Activated CD8-positive, alpha-beta memory T cell treated with anti-CD3 and anti-CD28 coated beads, Interleukin-2, amount 50 U/mL, for 1 hour (primary cell): ENCODE results near the gene ALK.

ENCODE experiments used
- DNase-seq: peaks from one replicate; pipeline ENCODE4 v3.0.0-alpha.2; 2020; ENCODE audit errors: extremely low read depth

The ALK gene

DNA sequence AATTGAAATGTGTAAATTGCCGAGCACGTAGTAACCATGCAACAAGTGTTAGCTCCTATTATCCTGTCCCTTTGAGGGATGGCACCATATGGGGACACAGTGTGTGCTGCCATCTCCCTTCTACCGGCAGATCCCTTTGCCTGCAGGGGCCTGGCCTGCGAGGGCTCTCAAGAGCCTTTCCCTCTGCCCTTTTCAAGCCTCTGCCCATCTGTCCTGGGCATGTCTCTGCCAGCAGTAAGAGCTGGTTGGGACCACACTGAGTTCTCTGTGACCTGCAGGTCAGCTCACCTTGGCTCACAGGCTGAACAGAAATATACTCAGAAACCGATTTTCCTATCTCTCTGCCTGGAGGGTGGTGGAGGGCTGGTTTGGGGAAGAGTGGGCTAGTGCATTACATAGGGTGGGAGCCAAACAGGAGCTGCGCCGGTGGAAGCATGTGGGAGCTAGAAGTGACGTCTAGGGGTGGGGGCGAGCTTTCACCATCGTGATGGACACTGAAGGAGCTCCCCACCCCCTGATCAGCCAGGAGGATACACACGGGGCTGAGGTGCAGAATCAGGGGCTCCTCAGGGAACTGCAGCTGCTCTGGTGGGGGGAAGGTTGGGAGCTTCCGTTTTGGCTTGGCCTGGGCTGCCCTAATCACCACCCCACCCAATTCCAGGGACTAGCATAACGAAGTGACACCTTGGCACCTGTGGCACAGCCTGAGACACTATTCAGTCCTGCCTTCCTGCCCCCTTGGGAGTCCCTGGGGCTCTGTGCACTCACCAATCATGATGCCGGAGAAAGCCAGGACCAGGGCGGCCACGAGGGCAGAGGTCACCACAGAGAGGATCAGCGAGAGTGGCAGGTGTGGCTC lies 696.5 kb downstream of the ALK start:
- no peak for DNase-seq

DNA sequence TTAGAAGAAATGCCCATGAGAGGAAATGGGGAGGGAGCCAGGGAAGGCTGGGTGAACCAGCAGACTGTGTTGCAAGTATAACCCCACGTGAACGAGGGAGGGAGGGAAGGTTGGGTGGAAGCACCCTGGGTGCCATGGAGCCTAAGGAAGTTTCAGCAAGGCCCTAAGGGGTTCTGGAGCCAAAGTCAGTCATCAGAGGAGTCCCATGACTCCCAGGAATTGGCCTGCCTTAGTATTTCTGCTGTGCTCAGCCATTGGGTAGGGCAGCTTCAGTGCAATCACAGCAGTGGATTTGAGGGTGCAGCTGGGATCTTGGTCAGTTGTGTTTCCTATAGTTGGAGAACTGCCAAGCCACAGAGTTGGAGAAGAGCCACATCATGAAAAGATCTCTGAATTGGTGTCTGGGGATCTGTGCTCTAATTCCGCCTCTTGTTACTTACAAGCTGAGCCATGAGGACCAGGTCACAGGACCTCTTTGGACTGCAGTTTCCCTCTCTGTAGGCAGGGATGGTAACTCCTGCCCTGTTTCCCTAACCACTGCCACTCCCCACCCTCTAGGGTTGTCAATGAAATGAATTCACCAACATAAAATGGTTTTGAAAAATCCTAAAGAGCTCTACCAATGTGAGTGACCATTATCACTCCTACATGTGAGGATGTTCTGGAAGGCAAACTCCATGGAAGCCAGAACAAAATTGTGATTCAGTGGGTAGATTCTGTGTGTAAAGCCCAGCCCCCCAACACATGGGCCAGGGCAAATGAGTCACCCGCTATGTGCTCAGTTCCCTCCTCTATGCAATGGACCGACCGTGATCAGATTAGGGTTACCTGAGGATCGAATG lies 697.3 kb downstream of the ALK start:
- DNase-seq, result no peak

DNA sequence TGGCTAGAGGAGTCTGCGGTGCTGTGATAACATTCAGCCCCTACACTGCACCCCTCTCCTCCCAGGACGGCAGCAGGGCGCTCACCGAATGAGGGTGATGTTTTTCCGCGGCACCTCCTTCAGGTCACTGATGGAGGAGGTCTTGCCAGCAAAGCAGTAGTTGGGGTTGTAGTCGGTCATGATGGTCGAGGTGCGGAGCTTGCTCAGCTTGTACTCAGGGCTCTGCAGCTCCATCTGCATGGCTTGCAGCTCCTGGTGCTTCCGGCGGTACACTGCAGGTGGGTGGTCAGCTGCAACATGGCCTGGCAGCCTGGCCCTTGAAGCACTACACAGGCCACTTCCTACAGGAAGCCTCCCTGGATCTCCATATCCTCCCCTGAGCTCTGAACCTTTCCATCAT lies 698.1 kb downstream of the ALK start:
- DNase-seq, result no peak

DNA sequence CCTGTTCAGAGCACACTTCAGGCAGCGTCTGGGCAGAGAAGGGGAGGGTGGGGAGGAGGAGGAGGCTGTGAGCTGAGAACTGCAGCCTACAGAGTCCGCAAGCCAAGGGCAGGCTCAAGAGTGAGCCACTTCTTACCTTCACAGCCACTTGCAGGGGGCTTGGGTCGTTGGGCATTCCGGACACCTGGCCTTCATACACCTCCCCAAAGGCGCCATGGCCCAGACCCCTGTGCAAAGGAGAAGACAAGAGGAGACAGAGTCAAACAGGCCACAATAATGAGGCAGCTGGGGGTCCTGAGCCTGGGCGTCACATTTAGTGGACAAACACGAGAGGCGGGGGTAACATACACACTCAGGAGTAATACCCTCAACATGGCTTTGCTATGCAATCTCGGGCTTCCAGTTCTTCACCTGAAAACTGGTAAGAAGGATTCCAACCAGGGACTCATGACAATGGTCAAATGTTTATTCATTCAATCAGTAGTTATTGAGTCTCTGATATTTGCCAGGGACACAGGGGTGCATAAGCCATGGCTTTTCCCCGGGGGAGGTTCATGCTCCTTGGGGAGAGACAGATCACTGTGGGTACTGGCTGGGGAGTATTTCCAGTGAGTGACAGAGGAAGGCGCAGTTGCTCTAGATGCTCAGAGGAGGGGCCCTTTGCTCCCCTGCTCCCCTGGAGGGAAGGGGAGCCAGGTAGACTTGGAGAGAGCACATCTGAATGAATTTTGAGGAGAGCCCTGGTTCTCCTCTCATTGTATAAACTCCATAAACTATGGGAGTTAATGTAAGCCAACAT lies 698.8 kb downstream of the ALK start:
- no peak for DNase-seq

DNA sequence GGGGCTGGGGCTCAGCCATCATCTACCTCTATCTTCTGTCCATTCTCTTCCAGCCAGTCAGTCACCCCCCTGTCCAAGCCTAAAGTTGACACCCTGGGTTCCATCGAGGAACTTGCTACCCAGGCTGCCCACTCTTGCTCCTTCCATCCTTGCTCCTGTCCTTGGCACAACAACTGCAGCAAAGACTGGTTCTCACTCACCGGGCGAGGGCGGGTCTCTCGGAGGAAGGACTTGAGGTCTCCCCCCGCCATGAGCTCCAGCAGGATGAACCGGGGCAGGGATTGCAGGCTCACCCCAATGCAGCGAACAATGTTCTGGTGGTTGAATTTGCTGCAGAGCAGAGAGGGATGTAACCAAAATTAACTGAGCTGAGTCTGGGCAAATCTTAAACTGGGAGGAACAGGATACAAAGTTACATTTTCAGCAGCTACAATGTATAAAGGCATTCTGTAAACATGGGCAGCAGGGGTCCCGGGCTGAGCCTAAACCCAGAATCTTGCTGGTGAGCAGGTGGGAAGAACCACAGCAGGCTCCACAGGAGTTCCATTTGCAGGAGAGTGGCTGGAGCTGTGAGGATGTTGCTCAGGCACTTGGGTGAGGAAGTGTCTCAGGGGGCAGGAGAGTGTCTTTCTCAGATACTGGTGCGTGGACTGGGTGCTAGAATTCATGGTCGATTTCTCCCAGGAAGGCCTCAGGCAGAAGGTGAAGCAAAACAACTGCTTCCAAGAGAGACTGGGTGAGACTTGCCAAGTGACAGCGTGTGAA lies 700.7 kb downstream of the ALK start:
- no peak for DNase-seq

DNA sequence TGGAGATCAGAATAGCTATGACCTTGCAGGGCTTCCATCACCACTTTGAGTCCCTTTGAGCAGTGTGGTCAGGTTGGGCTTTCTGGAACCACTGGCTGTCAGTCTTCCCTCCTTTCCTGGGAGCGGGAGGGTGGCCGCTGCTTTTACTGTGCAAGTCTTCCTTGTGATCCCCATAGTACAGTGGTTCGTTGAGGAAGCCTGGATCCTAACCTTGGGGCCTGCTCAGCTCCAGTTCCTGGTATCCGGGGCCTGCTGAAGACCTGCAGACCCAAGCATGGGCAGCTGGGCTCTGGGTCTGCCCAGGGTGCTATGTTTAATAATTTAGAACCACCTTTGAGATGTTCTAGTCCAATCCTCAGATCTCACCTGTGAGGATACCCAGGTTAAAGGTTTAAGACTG lies 702.0 kb downstream of the ALK start:
- DNase-seq, result no peak

DNA sequence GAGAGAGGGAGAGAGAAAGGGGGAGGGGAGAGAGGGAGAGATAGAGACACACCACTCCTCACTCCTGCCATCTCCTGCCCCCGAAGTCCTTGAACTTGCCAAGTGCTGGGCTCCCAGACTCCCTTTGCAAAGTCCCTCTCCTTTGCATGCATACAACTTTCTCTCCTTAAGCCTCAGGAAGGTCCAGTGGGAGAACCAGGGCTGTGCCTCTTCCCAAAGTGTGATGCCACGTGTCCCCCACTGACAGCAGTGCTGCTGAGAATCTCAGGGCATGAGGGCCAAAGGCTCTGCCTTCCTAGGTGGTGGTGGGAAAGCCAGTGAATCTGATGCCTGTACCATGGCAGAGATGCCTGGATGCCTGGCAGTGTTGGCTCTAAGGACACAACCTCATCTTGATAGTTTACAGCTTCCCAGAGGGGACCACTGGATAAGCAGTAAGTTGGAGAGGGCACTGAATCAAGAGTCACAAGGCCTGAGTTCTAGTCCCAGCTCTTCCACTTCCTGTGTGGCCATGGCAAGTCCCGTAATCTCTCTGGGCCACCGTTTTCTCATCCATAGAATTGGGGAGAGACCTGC lies 702.7 kb downstream of the ALK start:
- DNase-seq, result no peak

DNA sequence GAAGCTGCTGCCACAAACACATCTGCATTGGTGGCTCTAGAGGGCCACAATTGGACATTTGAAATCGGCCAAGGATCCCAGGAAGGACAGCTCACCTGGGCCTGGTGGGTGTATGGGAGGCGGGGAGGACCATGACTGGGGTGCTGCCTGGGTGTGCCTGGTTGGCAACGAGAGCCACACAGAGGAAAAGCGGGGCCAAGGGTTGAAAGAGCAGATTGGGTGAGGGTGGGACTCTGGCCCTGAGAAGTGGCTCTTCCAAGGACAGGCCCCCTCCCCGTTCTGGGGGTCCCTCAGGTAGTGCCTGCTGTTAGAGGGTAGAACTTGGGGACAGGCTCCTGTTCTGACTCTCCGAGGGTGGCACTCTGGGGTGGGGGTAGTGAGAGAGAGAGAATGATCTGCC lies 703.3 kb downstream of the ALK start:
- DNase-seq, result no peak

DNA sequence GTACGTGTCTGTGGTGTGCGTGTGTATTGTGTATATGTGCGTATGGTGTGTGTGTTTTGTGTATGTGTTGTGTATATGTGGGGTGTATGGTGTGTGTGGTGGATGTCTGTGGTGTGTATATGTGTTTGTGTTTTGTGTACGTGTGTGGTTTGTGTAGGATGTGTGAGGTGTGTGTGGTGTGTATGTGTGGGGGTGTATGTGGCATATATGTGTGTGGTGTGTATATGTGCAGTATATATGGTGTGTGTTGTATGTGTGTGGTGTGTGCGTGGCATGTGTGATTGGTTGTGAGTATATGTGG lies 704.8 kb downstream of the ALK start:
- DNase-seq, result no peak

DNA sequence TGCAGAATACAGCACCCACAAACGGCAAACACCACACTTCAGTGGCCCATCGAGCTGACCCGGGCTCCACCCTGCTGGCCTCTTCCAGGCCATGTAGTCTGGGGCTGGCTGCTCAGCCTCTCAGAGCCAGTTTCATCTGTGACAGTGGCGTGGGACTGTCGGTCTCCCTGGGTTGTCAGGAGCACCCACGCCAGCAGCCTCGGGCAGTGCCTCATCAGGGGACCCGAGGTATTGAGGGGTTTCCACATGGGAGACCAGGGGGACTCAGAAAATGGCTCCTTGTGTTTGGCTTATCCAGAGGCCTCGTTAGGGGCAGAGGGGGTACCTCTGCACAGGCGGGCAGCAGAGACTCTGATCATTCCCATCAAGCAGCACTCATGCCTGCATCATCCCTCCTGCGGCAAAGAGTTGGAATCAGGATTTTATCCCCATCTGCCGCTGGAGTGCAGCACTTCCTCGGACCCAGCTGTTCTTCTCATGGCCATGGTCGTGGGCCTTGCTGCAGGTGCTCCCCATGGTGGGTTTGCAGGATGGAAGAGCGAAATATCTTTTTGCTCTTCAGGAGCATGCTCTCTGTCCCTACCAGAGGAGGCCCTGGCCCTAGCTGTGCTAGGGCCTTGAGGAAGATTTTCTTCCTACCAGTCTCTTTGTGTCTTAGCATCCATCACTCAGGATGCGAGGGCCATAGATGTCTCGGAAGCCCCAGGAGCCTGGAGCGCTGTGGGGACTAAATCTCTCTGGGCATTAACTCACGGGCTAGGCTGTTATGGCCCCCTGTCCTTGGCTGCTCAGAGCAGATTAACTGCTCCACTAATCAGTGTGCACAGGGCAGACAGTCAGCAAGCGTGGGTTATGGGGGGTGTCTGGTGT lies 705.4 kb downstream of the ALK start:
- no peak for DNase-seq

DNA sequence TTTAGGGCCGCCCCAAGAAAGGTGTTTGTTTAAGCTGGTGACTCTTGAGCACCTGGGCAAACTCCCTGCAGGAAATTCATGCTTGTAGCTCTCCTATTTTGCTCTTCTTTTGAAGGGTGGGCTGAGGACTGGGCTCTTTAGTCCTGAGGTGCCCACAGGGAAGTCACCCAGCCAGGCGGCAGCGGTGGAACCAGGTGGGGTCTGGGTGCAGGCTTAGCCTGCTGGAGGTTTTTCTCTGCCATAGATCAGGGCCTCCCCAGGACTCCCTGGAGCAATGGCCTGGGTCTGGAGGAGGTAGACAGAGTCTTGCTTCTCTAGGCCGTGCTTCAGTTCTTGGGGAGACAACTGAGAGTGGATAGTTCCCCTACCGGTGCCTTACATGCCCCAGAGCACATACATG lies 706.3 kb downstream of the ALK start:
- DNase-seq, result no peak

DNA sequence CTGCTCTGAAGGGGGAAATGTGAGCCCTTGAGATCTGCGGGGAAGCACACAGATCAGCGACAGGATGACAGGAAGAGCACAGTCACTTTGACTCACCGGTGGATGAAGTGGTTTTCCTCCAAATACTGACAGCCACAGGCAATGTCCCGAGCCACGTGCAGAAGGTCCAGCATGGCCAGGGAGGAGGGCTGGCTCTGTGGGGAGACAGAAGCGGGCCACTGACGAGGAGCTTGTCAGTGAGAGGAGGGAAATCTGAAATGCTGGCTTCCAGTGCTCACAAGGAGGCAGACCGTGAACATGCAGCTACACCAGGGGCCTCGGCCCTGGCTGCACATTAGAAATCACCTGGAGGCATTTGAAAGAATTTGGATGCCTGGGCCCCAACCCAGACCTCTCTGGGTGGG lies 707.5 kb downstream of the ALK start:
- DNase-seq, result no peak

DNA sequence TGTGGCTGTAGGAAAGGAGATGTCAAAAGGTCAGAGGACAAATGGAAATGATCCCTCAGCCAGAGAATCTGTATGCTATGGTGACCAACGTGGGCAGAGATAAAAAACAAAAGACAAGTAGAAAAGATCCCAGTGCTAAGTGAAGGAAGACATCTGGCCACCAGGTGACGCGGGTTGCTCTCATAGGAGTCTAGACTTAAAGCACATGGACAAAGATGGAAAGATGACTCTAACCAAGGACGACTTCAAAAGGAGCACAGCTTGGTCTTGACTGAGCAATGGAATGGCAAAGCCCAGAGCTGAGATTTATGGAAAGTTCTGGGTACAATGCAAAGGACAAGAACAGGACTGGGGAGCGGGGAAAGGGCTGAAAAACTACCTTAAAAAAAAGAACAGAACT lies 709.4 kb downstream of the ALK start:
- DNase-seq, result no peak

DNA sequence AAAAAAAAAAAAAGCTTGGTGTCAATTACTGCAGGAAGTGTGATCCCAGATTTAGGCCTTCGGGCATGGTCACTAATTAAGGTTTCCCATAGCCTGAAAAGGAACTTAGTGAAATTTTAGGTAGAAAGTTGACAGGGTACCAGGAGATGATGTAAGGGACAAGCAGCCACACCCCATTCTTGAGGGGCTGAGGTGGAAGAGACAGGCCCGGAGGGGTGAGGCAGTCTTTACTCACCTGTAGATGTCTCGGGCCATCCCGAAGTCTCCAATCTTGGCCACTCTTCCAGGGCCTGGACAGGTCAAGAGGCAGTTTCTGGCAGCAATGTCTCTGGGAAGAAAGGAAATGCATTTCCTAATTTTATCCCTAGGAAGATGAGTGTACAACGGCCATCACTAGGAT lies 711.8 kb downstream of the ALK start:
- DNase-seq, result no peak

DNA sequence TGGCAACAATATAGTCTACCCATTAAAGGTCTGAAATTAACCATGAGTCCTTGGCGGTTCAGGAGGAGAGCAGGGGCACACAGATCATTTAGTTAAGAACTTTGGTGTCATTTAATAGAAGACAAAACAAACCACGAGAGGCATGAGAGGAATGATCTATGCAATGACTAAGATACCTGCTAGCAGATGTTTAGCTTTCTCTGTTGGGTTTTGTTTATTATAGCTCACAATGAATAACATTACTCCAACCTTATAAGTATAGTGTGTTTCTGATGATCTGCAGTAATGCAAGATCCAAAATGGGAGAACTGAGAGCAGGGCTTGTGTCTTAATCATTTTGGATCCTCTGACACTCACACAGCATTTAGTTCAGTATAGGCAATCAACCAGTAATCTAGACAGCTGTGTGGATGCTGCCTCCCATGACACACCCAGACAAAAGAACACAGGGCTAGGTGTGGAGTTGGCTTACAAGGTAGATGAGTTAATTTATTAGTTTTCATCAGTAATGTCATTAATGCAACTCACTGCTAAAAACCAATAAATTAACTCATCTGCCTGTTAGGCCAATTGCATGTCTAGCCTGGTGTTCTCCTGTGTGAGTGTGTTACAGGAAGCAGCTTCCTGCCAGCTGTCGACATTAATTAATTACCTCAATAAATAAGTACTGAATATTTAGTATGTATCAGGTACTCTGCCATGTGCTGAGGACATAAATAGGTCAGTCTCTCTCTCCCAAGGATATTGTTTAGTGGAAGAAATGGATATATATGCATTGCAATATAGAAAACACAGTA lies 713.8 kb downstream of the ALK start:
- no peak for DNase-seq

DNA sequence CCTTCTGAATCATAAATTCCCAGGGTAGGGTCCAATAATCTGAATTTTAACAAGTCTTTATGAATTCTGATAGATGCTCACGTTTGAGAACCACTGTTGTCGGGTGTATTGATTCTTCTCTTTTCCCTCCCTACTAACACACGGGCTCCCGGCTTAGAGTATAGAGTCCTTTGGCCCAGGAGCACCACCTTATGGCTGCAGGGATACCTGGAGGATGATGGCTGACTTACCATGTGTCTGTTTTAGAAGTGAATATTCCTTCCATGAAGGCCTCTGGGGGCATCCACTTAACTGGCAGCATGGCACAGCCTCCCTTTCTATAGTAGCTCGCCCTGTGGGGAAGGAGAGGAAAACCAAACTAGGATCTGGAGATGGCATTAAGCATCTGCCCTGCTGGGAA lies 714.4 kb downstream of the ALK start:
- no peak for DNase-seq

DNA sequence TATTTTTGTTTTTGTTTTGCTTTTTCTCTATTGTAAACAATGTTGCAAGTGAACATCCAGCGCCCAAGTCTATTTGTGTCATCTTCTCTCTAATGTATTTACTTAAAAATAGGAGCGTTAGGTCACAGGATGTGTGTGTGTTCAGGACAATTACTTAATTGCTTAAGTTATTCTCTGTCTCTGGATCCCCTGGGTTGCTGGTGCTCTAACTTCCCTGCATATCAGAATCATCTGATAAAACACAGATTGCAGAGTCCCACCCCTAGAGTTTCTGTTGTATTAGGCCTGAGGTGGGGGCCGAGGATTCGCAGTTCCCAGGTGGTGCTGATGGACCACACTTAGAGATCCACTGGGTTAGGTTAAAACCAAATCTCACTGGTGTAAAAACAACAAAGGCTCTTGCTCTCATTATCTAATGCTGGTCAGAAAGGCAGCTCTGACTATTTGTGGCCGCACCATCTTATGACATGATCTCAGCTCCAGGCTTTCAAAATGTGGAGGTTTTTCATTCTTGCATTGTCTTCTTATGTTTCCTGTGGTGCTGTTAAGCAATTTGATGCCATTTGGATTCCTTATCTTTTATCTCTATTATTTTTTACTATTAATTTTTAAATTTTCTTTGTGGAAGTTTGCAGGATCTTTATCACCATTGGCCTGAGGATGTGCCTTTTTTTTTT lies 718.4 kb downstream of the ALK start:
- no peak for DNase-seq

DNA sequence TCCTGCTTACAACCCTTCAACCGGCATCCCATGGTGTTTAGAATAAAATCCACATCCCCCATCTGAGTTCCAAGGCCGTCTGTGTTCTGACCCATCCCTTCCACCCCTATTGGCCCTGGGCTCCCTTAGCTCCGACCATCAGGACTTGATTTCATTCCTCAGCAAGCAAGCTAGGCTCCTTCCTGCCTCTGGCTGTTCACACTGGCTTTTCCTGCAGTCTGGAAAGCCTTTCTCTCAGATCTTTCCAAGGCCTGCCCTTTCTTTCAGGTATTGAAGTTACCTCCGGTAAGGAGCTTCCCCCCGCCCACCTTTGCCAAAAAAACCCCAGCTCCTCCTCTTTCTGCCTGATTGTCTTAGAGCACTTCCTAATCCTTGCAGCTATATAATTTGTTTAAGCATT lies 719.4 kb downstream of the ALK start:
- DNase-seq, result no peak
